ENCODE results near the gene PTPRN2.

GRCh38 chr7:158500651-158501052, 87.0 kb downstream of the PTPRN2 start:
- no peak for TF ChIP-seq CTCF (IDR thresholded peaks at IDR 0.05)
- no peak for TF ChIP-seq POLR2A (IDR thresholded peaks at IDR 0.05)
- no peak for TF ChIP-seq EP300 (IDR thresholded peaks at IDR 0.05)
